Measurements from ENCODE around the gene GTPBP1.

The GTPBP1 gene

GRCh38 chr22:38727530-38728451, 22.0 kb downstream of the GTPBP1 start:
- no peak for DNase-seq

GRCh38 chr22:38728871-38729796, 23.4 kb downstream of the GTPBP1 start:
- DNase-seq = no peak

GRCh38 chr22:38729946-38730345, 24.2 kb downstream of the GTPBP1 start:
- no peak for DNase-seq

DNA sequence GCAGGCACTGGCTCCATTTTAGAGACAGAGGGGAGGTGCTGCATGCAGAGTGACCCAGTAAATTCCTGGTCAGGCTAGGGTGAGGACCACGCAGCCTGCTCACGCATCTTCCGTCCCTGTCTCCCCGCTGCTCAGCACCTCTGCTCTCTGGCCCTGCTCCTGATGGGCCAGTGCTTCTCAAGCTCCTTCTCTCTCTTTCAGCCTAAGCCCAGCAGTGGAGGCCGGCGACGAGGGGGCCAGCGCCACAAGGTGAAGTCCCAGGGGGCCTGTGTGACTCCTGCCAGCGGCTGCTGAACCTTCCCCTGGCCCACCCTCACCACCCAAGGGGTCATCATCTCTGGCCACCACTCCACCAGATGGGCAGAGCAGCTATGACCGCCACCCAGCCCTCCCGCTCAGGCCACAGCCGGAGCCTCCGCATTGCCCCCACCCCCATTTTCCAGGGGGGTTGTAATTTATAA, 24.7 kb downstream of the GTPBP1 start:
- DNase-seq = no peak

DNA sequence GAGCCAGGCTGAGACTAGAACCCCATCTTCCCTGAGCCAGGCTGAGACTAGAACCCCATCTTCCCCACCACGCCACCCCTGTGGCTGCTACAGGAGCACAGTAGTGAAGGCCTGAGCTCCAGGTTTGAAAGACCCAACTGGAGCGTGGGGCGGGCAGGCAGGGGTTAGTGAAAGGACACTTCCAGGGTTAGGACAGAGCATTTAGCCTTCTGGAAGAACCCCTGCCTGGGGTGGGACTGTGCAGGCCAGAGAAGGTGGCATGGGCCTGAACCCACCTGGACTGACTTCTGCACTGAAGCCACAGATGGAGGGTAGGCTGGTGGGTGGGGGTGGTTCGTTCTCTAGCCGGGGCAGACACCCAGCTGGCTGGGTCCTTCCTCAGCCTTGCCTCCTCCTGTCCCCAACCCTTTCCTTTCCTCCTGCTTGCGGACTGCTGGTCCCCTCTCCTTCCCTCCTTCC, 26.0 kb downstream of the GTPBP1 start:
- DNase-seq = no peak

GRCh38 chr22:38732251-38732815, 26.6 kb downstream of the GTPBP1 start:
- no peak for DNase-seq

DNA sequence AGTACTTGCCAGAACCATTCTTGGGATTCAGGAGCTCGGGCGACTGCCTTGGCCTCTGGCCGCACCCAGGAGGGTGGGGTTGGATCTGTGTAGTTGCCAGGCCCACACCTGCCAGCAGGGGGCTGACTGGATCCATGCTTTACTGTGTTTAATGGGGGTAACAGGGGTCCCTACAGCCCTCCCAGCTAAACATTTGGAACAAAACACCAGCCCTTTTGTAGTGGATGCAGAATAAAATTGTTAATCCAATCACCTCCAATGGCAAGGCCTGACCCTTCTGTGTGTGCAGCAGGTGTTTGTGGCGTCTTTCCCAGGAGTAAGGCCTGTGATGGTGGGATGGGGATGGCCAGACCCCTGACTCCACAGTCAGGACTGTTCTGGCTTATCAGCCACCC, 27.6 kb downstream of the GTPBP1 start:
- peak; percentile 60 for DNase-seq

- DNase-seq = no peak
Observed at GRCh38 chr22:38733724-38734381, 28.1 kb downstream of the GTPBP1 start.

DNA sequence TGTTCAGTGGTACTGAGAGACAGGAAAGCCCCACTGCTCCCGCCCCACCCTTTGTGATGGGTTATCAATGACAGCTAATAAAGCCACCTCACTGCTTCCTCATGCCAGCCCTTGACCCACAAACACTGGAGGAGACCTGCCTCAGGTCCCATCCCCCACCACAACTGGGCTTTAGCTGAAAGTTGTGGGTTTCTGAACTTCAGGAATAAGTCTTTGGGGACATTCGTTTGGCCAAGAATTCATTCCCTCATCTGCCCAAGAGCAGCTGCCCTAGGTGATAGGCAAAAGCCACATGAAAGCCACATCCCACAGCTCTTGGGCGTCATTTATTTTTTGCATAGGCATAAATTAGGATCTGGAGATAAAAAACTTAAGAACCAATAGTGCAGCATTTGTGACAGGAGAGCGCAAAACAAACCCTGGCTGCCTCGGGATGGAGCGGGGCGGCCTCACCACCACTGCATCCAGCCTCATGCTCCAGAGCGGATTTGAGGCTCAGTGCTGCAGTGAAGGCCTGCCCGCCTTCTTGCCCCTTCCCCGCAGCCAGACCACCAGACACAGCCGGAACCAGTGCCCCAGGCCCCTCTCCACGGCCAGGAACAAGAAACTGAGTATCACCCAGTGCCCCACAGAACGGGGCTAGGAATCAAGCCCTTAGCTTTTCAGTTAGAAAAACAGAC, 28.8 kb downstream of the GTPBP1 start:
- DNase-seq = no peak

DNA sequence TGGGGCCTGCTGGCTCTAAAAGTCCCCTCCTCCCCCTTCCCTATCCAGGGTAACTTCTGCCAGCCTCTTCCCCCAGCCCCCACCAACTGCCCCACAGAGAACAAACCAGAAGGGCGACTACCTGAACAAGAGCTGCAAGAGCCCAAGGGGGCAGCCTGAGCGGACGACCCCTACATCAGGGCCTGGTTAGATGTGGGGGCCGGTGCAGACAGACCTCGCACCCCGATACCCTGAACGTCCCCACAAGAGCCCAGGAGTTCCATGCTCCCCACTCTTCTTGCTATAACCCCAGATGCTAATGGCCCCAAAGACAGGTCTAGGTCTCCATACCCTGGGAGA, 29.4 kb downstream of the GTPBP1 start:
- no peak for DNase-seq

DNA sequence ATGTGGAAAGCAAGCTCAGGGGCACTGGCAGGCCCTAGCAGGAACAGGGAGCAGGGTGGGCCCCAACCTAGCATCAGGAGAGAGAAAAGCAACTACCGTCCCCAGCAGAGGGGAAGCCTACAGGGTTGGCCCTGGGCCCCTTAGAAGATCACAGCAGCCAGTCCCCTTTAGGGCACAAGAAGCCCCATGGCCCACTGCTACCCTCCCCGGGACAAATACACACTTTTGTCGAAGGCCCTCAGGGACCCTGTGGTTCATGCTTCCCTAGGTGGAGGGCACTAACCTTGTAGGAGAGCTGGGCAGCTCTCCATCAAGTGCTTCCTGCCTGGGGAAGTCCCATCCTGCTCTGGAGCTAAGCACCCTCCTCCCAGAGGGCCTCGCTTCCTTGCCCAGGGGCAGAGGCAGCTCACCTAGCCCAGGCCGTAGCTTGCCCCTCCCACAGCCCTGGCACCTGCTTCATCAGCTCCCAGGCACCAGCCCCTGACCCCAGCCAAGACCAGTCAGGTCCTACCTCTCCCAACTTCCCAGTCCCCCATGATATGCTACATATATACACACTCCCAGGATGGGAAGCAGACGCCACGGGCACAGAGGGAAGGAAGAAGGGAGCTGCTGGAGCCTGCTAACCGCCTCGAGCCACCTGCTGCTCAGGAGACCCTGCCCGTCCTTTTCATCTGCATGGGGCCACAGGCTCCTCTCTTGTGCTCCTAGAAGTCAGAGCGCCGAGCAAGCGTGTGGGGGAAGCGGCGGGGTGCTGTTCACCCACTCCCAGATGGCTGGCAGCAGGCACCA, 29.9 kb downstream of the GTPBP1 start:
- DNase-seq = no peak

GRCh38 chr22:38736257-38736570, 30.5 kb downstream of the GTPBP1 start:
- no peak for DNase-seq

- DNase-seq = no peak
Observed at GRCh38 chr22:38737302-38738060, 31.7 kb downstream of the GTPBP1 start.

DNA sequence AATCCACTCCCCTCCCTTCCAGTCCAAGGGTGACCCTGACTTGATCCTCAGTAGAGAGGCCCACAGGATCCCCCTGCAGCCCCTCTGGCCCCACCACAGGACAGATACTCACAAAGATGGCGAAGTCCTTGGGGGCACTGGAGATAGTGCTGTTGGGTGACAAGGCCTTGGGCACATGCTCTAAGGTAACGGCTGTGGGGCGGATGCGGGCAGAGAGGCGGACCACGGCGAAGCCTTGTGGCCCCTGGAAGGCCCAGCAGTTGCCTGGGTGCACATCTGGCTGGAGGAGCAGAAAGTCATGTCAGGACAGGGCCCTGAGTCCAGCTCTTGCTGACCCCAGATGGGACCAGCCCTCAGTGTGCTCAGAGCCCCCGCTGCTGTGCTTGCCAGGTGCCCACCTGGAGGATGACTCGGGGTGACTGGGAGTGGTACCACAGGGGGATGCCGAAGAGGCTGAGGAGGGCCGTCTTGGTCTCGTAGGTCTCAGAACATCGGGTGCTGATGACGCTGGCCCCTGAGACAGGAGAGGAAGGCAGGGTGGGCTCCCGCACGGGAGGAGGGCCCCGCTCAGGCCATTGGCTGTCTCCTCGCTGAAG, 32.8 kb downstream of the GTPBP1 start:
- no peak for DNase-seq

DNA sequence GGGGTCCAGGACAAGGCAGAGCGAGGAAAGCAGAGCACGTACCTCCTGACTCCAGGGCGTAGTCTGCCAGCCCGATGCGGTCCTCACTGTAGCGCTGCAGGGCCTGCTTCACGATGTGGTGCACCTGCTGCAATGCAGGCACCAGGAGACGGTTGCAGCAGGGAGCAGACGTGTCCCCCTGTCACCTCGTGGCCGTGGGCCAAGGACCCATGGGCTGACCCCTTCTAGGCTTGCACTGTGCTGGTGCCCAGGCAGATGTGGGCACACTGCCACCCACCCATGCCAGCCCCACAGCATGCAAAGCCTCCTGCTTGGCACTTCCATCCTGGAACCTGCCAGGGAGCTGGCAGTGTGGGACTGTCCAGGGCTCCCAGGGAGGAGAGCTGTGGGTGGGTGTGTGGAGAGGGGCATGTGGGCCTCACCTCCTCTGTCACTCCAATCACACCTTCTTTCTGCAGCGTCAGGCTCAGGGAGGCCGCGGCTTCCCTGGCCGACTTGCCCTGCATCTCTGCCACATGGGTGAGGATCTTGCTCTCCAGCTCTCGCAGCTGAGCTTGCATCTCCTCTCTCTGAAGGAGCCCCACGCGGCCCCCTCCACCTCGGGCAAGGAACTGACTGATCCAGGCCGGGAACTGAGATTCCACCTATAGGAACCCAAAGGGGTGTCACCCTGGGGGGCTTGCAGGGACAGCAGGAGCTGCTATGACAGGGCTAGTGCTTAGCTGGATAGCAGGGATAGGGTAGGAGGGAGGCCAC, 33.7 kb downstream of the GTPBP1 start:
- DNase-seq = no peak

- no peak for DNase-seq
Observed at GRCh38 chr22:38740116-38740723, 34.5 kb downstream of the GTPBP1 start.

DNA sequence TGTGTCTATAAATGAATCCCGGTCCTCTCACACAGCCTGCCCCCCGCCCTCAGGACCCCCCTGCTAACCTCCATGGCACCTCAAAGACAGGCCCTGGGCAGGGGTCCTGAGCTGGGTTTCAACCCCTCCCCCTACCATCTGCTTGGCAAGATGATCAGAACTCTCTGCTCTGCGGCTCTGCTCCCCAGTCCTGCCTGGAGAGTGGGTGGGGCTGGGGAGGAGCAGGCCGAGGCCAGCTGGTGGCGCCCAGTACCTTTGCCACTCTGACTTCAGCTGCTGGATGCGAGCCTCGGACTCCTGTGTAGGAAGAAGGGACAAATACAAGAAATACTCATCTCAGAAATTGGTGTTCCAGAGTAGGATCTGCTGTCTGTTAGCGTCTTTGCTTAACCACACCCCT, 35.0 kb downstream of the GTPBP1 start:
- DNase-seq = no peak

- DNase-seq = no peak
Observed at GRCh38 chr22:38741166-38741565, 35.4 kb downstream of the GTPBP1 start.

- DNase-seq = no peak
Observed at GRCh38 chr22:38741576-38741975, 35.8 kb downstream of the GTPBP1 start.
